GM20431 (cell line): Measurements from ENCODE around the gene ABI3BP.
"Not testable (repeated sequence)": the region's sequence is repeated elsewhere in the genome, so short reads cannot be mapped to it uniquely, and the experiment has no call there.

Source experiments
- in situ Hi-C: fragments of 300-500 bp; cut with MseI, MboI; formaldehyde crosslinking; loops from one replicate; pipeline ENCODE4 v1.15.0; 2020; ENCODE audit warnings: low sequenced_read_pairs; ENCODE audit not compliant: unreplicated experiment

ABI3BP gene

GRCh38 chr3:100993309-100993708 lies at the start of gene ABI3BP:
Gene ABI3BP, minus strand, starts transcription at chr3:100993421. Its CDS starts 37 bp downstream, at chr3:100993384.
- in situ Hi-C loops = no loop called here

GRCh38 chr3:101039285-101039684 lies 46.1 kb upstream of the ABI3BP start:
- in situ Hi-C loops = no loop called here

GRCh38 chr3:101038880-101039279 lies 45.7 kb upstream of the ABI3BP start:
- in situ Hi-C loops = no loop called here

- in situ Hi-C loops = no loop called here
Measured at GRCh38 chr3:101038393-101038792, 45.2 kb upstream of the ABI3BP start.

- in situ Hi-C loops = no loop called here
Measured at GRCh38 chr3:101037613-101038012, 44.4 kb upstream of the ABI3BP start.

- in situ Hi-C loops = no loop called here
Measured at GRCh38 chr3:101036676-101037075, 43.5 kb upstream of the ABI3BP start.

GRCh38 chr3:101036213-101036618 lies 43.0 kb upstream of the ABI3BP start:
- in situ Hi-C loops = no loop called here

GRCh38 chr3:101027286-101027685 lies 34.1 kb upstream of the ABI3BP start:
- in situ Hi-C loops = no loop called here

GRCh38 chr3:101026881-101027280 lies 33.7 kb upstream of the ABI3BP start:
- in situ Hi-C loops = no loop called here

GRCh38 chr3:101026244-101026643 lies 33.0 kb upstream of the ABI3BP start:
- in situ Hi-C loops = no loop called here

GRCh38 chr3:101020351-101021015 lies 27.3 kb upstream of the ABI3BP start:
- in situ Hi-C loops = no loop called here

GRCh38 chr3:101017017-101017416 lies 23.8 kb upstream of the ABI3BP start:
- in situ Hi-C loops = no loop called here

GRCh38 chr3:101012312-101012711 lies 19.1 kb upstream of the ABI3BP start:
- in situ Hi-C loops = not testable (repeated sequence)

GRCh38 chr3:101011136-101011535 lies 17.9 kb upstream of the ABI3BP start:
- in situ Hi-C loops = no loop called here

GRCh38 chr3:101010296-101010695 lies 17.1 kb upstream of the ABI3BP start:
- in situ Hi-C loops = no loop called here

GRCh38 chr3:101009386-101009785 lies 16.2 kb upstream of the ABI3BP start:
- in situ Hi-C loops = no loop called here

GRCh38 chr3:100999160-100999559 lies 5.9 kb upstream of the ABI3BP start:
- in situ Hi-C loops = no loop called here

GRCh38 chr3:100994809-100995208 lies 1.6 kb upstream of the ABI3BP start:
- in situ Hi-C loops = no loop called here

- in situ Hi-C loops = no loop called here
Measured at GRCh38 chr3:100994187-100994586, 966 bp upstream of the ABI3BP start.

- in situ Hi-C loops = no loop called here
Measured at GRCh38 chr3:100992231-100993012, 799 bp downstream of the ABI3BP start.

- in situ Hi-C loops = no loop called here
Measured at GRCh38 chr3:100988080-100988479, 5.1 kb downstream of the ABI3BP start.

- in situ Hi-C loops = no loop called here
Measured at GRCh38 chr3:100984308-100984707, 8.9 kb downstream of the ABI3BP start.
